Islet precursor cell (in vitro differentiated cells): ENCODE data around the gene SIGLEC1.

Experiments
- DNase-seq: peaks from one replicate; pipeline ENCODE4 v3.0.0-alpha.2; 2018

SIGLEC1 gene

DNA sequence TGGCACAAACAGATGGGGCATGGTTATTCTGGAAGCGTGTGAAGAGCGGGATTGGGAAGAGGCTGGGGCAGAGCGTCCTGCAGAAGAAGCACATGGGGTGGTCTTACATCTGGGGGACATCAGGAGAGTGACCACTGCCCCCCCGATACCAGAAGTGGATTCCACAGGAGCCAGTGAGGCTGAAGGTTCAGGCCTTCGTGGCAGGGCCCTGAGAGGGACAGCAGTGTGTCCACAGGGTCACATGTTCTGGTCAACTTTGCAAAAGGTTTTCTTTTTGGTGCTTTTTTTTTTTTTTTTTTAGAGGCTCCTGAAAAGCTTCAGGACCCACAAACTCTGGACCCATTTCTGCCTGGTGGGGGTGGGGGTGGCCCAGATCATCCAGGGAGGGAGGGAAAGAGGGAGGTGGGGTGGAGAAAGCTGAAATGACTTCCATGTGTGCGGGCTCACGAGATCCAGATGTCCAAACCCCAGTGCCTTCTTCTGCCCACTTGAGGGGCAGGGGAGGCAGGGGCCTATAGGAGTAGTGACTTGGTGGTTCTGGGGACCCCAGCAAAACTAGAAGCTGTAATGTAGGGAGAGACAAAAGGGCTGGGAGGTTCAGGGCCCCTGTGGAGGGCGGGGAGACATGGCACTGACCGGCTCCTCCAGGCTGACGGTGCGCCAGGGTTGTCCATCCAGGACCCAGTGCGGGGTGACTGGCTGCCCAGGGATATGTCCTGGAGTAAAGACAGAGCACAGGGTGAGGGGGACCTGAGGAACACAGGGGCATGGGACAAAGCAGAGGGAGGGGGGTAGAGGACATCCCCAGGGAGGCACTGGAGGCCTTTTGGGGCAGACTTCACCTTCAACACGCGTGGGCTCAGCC is 33.3 kb downstream of the SIGLEC1 start:
- DNase-seq, result no peak

DNA sequence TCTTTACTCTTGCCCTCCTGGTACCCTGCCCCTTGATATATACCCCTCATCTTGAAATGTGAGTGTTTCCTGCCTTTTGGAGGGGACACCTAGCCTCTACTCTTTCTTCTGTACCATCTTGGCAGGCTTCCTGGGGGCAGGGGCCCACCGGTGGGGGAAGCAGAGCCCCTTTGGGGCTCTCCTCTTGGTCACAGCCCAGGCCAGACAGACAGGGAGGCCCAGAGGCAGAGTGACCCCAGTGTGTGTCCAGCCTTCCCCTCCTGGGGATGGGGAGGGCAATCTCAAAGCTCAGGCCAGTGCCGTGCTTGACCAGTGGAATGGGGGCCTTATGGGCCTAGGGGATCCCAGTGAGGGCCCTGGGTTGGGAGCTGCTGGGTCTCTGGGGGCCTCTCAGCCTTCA is 34.2 kb downstream of the SIGLEC1 start:
- DNase-seq, result no peak

DNA sequence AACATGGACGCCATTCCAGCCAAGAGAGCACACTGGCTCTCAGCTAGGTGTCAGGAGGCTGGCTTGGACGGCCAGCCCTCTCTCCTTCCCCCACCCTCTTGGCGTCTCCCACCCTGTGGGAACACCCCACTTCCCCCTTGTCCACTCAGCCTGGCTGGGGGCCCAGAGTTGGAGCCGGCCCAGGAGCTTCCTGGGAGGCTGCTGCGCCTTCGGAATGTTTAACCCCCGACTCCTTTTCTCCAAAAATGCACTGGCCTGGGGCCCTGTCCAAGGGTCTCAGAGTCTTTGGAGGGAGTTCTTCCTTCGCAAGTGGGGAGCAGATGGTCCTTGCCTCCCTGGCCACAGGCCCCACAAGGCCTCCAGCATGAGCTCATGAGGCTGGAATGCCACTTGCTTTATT is 34.7 kb downstream of the SIGLEC1 start:
- no peak for DNase-seq

DNA sequence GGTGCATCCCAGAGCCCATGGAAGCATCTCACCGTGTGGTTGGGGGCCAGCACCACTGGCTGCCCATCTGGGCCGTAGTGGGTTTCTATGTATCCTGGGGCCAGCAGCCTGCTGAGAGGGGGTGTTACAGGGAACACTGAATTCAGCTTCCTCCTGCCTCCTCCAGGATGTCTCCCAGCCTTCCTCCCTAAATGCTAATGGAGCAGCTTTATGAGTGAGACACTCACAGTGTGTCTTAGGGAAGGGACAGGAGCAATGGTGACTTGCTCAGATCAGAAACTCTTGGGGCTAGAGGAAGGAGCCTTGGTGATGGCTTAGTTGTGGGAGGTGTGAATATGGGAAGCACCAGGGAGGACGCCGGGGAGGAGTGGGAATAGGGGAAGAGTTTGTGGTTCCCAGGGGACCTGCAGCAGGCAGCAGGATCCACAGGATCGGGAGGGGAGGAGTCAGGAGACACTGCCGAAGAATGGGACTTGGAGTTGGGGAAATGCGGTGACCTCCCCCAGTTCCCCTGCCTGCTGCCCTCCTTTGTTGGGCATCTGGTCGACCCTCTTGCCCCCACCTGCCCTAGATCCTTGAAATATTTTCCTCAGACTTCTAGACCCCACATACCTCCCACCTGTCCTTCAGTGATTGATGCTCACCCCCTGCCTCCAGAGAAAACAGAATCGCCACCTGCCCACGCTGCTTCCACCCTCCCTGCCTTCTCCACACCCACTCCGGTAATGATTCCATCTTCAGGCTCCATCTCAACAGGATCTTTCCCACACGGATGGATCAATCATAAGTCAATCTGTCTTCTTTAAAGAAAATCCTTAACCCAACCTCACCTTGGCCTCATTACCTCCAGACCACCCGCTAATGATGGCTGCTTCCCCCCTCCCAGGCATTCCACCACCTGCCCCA is 37.2 kb downstream of the SIGLEC1 start:
- no peak for DNase-seq

DNA sequence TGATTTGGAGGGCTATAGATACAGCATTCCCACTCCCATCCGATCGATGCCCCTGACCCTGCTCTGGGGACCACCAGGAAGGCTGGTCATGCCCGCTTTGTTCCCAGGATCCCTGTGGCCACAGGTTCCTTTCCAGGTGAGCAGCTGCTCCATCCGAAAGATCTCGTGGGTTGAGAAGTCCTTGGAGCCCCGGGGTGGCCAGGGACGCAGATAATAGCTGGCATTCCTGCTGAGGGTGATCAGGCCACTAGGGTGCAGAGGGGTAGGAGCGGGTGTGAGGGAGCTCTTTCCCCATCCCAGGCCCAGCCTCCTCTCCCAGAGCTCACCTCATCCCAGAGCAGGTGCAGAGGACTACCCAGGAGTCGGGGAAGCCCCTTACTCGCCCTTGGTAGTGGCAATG is 38.0 kb downstream of the SIGLEC1 start:
- no peak for DNase-seq

DNA sequence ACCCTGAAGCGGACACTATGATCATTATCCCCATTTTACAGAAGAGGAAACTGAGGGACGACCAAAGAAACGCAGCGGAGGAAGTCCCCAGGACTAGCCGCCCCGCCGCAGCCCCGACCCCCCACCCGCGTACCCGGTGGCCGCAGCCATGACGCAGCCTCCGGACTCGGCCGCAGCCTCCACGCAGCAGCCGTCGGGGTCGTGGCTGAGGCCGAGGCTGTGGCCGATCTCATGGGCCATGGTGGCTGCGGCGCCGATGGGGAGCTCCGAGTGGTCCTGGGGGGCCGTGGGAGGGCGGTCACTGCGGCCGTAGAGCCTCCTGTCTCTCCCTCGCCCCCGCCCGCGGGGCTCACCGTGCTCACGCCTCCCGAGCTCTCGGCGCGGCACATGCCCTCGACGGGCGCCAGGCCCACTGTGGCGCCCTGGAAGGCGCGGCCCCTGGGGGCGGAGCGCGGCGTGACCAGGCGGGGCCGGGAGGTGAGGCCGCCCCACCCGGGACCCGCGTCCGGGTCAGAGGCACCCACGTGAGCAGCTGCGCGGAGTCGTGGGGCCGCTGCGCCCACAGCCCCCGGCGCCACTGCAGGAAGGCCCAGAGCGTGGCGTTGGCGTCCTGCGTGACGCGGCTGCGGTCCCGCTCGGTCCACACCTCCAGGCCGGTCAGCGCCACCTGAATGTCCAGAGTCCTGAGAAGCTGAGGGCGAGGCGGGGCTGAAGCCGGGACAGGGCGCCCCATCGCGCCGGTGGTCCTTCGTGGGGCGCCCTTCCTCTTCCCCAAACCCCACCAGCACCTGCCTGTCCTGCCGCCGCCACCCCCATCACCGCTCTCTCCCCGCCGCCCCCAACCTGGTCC is 39.0 kb downstream of the SIGLEC1 start:
- no peak for DNase-seq

DNA sequence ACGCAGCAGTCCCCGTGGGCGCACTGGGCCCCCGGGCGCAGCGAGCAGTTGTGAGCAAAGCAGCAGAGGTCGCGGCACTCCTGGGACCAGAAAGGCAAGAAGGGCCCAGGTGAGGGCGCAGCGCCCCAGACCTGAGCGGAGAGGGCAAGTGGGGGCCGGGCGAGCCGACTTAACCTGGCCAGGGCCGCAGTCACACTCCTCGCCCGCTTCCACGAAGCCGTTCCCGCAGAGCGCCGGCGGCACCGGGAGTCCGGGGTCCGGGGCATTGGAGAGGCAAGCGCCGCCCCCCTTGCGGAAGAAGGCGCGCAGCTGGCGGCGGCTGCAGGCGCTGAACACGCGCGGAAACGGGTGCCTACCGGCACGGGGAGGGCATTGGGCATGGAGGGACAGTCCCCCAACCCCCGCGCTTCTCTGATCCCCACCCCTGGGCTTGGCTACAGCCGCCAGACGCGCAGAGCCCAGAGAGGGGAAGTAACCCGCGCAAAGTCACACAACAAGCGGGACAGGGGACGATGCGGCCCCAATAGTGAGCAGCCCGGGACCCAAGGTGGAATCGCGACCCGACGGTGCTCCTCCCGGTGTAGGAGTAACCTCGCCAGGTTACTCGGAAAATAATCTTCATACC is 39.7 kb downstream of the SIGLEC1 start:
- DNase-seq, result no peak

DNA sequence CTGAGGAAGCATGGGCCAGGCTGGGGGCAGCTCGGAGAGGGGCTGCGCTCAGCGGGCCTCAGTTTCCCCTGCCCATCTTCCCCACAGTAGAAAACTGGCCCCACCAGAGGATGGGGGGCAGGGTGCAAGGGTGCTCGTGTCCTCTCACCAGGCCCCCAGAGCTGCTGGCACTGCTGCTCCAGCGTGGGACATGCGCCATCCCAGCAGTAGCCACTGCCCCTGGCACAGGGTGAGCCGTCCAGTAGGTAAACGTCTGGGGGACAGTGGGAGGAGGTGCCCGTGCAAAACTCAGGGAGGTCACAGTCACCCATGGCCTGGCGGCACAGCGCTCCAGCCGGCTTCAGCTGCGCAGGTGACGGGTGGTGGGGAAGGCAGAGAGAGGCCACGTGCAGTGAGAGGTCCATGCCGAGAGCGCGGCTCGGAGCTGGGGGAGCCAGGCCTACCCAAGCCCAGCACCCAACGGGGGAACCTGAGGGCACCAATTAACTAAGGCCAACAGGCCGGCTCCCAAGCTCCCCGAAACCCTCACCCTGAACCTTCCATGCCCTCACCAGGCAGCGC is 40.3 kb downstream of the SIGLEC1 start:
- DNase-seq, result no peak

DNA sequence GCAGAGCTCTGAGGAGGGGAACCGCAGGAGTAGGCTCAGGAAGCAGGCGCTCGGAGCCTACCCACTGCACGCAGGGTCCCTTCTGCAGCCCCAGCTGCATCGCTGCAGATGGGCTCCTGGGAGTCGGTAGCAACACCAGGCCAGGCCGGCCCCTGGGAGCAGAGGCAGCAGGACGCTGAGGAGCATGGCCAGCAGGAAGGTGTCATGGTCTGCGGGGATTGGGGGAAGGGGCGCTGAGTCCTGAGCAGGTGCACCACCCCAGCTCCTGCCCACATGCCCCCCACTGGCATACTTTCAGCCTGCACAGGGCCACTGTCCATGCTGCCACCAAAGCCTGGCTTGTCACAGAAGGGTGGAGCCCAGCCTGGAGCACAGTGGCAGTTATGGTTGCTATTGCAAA is 41.5 kb downstream of the SIGLEC1 start:
- no peak for DNase-seq

DNA sequence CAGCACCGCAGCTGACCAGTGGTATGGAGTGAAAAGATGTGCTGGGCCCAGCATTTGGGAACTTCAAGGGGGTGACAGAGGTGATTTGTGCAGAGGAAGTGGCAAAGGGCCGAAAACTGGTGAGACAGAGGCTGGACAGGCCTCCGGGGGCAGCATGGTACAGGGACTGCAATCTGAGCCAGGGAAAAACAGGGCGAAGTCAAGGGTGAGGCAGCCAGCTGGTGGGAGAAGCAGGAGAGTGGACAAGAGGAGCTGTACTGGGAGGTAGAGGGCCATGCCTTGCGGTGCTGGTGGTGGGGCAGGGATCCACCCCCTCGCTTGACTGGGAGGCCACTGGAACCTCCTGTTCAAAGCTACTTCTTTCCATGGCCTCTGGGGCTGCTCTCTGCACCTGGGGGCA is 41.9 kb downstream of the SIGLEC1 start:
- peak; percentile 69 for DNase-seq

DNA sequence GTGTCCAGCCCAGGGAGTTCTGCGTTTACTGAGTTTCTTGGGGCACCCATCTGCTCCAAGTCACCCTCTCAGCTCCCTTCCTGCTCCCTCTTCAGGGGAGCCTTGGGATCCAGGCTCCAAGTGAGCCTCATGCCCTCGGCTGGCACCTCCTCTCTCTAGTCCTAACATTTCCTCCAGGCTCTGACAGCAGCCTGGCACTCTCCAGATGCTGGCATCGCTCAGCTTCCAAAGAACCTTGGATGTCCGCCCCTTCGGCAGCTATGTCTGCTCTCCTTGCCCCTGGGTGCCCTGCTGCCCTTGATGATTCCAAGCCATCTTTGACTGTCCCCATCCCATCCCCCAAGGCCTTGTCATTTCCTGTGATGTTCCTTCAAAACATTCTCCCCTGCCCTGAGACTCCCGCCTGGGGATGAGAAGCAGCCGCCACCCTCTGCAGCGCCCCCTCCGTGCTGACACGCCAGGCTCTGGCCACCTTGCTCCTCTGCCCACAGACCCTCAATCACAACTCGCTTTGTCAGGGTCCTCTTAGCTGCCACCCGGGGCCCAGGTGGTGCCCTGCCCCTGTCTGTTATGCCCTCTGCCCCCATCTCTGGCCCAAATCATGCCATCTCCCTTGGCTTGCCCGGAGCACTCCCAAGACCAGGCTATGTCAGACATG is 42.6 kb downstream of the SIGLEC1 start:
- DNase-seq, result no peak

DNA sequence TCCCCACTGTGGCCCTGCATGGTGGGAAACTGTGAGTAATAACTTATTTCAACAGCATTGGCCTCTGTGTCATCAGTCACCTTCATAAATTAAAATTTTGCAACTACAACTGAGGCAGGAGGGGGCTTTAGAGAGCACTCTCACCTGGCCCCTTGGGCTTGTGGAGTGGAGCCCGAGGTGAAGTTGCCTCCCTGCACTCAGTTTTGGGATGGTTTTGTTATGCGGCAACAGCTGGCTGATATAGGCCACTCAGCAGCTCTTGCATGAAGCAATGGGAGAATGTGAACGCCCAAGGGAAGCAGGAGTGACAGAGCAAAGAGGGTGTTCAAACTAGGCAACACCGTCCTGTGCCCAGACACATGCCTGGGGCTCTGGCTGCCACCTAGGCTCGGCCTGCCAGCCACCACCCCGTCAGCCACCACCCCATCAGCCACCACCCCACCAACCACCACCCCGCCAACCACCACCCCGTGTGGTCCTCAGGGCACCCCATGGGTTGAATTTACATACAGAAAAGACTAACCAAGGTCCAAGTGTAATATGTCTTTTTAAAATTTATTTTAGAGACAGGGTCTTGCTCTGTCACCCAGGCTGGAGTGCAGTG is 44.9 kb downstream of the SIGLEC1 start:
- no peak for DNase-seq

DNA sequence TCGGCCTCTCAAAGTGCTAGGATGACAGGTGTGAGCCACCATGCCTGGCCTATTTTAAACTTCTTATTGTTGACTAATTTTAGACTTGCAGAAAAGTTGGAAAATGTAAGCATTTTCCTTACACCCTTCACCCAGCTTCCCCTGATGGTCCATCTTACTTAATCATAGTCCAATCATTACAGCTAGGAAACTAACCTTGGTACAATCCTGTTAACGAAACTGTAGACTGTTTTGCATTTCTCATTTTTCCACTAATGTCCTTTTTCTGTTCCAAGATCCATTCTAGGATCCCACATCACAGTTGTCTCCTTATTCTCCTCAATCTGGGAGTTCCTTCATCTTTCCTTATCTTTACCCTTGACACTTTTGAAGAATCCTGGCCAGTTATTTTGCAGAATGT is 48.5 kb downstream of the SIGLEC1 start:
- DNase-seq, result no peak

DNA sequence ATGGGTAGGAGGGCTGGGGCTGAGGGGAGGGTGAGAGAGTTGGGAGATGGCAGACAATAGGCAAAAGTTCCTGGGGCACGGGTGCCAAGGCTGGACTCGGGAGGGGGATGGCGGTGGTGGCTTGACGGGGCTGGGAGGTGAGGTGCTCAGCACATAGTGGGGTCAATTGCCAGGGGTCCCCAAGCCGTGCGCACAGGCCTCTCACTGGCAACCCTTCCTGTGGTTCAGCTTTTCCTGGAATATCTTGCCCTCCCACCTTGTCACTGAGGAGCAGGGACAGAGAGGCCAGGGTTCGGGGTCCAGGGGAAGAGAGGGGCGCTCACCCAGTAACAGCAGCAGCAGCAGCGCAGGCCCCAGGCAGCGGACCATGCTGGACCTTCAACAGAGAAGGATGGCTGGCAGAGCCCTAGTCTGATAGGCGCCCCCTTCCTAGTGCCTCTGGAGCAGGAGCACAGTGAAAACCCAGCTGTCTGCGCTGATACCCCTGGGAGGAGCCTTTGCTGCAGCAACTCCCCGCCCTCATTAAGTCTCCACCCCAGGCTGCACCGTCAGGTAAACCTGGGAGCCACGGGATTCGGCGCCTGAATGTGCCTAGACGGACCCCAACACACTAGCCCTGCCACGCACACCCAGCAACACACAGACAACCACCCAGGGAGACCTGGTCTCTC is 49.2 kb downstream of the SIGLEC1 start, which contains the start of gene GFRA4:
Gene GFRA4 (minus strand): TSS at position 369 of the 671 bp plus-strand sequence. CDS start 0 bp downstream, at position 369.
- DNase-seq, result peak; percentile 49
